T-helper 2 cell treated with Interferon-gamma antibody and Interleukin-4, amounts not matched to agents 100 ng/mL and 5 ng/mL, for 36 hours (primary cell): ENCODE measurements around the gene SLCO3A1. TPM values are rescaled to one million over a fixed set of nuclear protein-coding genes. Genes with fewer than 3 reads are reported as not detected.
"Not testable (repeated sequence)": the region's sequence is repeated elsewhere in the genome, so short reads cannot be mapped to it uniquely, and the experiment has no call there.

Source experiments
- intact Hi-C: fragments of 100-400 bp; cut with micrococcal nuclease; formaldehyde crosslinking; loops from one replicate; pipeline ENCODE4 v1.15.1; 2023
- total RNA-seq: library from RNA; stranded (reverse); gene quantifications from 2 replicates; pipeline ENCODE4 v1.2.3, GENCODE V29; 2022

Gene SLCO3A1
- total RNA-seq, 1 donor from 2014 or later, result 47.1 TPM

- intact Hi-C loops, result no loop called here
Measured at GRCh38 chr15:92187975-92188374, 334.5 kb downstream of the SLCO3A1 start.

- intact Hi-C loops, result no loop called here
Measured at GRCh38 chr15:92189166-92189565, 335.7 kb downstream of the SLCO3A1 start.

GRCh38 chr15:92195241-92195640, 341.7 kb downstream of the SLCO3A1 start:
- intact Hi-C loops, result no loop called here

- intact Hi-C loops, result no loop called here
Measured at GRCh38 chr15:92196342-92196741, 342.8 kb downstream of the SLCO3A1 start.

GRCh38 chr15:92197746-92198145, 344.2 kb downstream of the SLCO3A1 start:
- intact Hi-C loops, result no loop called here

- intact Hi-C loops, result no loop called here
Measured at GRCh38 chr15:92200891-92201290, 347.4 kb downstream of the SLCO3A1 start.

GRCh38 chr15:92205255-92205739, 351.8 kb downstream of the SLCO3A1 start:
- intact Hi-C loops, result no loop called here

- intact Hi-C loops, result not testable (repeated sequence)
Measured at GRCh38 chr15:92207601-92208000, 354.1 kb downstream of the SLCO3A1 start.
